DND-41 (cell line): ENCODE results near the gene HTRA1.

Experiments used
- CTCF ChIP-seq: IDR thresholded peaks from 2 replicates; pipeline ENCODE4 v1.5.1; 2012; ENCODE audit warnings: borderline replicate concordance, low read length, moderate library complexity, mild to moderate bottlenecking; ENCODE audit not compliant: poor library complexity, severe bottlenecking; ENCODE audit errors: extremely low read depth
- EZH2 ChIP-seq: IDR thresholded peaks from 3 replicates; pipeline ENCODE4 v1.6.1; 2012; ENCODE audit warnings: borderline replicate concordance, low read depth, mild to moderate bottlenecking, moderate library complexity, low read length, inconsistent platforms; ENCODE audit not compliant: severe bottlenecking

- TF ChIP-seq CTCF (no peak), EZH2 (no peak)
Observed at GRCh38 chr10:122468926-122469781, 7.8 kb downstream of the HTRA1 start.
